ENCODE data around the gene ECE1. TPM values are rescaled to one million over a fixed set of nuclear protein-coding genes. Genes with fewer than 3 reads are reported as not detected.

ECE1 gene
- total and polyA plus RNA-seq, 2 of the 4 experiments (the other 2 are of a cell fraction) = 61.8 to 124 TPM

GRCh38 chr1:21264898-21265297 lies 25.4 kb downstream of the ECE1 start:
- H3K36me3 ChIP-seq (ENCODE audit: control insufficient read depth, insufficient read depth, low read length) = peaks cover 37% of the 10 kb centered on the region
- intact Hi-C loops (cut with micrococcal nuclease) = loop anchor here (10.0 kb wide), 1 partner anchor 310 kb away; no protein-coding TSS in a partner anchor
- H2AFZ ChIP-seq (replicated peaks; ENCODE audit: low read length, poor library complexity) = no peak overlapping the region
- no peak overlapping the region for H3K4me3 ChIP-seq (ENCODE audit: insufficient read depth, low read depth, low read length)
- no peaks in the 10 kb centered on the region for H3K27me3 ChIP-seq (ENCODE audit: control insufficient read depth, insufficient read depth, low read length)
- no peak overlapping the region for H2AK9ac ChIP-seq (replicated peaks; ENCODE audit: low read depth, low read length, poor library complexity)
- H4K5ac ChIP-seq (ENCODE audit: low read depth, low read length) = no peak overlapping the region
- H2BK20ac ChIP-seq (ENCODE audit: low read depth, low read length) = 0 out of 2 replicates have a peak overlapping the region, but pooled peaks have one; percentile 6
- no peak overlapping the region; the same call in 1 of the 2 replicates for H3K23ac ChIP-seq (ENCODE audit: low read depth, low read length)
- dilution Hi-C loops (cut with HindIII; ENCODE audit: low sequenced_read_pairs, unreplicated experiment) = no loop called here
- H3K79me1 ChIP-seq (ENCODE audit: low read depth in 1 of 2, low read length in 2 of 2) = peaks cover 30 to 87% of the 10 kb centered on the region in 2 experiments
- in situ Hi-C loops (cut with MboI; ENCODE audit: low sequenced_read_pairs) = no loop called here
- peak overlapping the region; percentile 5; the same call in 1 of the 2 replicates for H2BK120ac ChIP-seq (ENCODE audit: low read depth, low read length)
- H3K4ac ChIP-seq (ENCODE audit: low read depth, low read length) = peak overlapping the region; percentile 8
- H2AK5ac ChIP-seq (ENCODE audit: low read depth, low read length) = no peak overlapping the region
- POLR2A ChIA-PET (ENCODE audit: unreplicated experiment) = no interaction called here
- ATAC-seq (ENCODE audit: low read depth) (peak; percentile 7), DNase-seq (peak; percentile 63)
- 0 out of 2 replicates have a peak overlapping the region, but pooled peaks have one; percentile 31 for H4K91ac ChIP-seq (ENCODE audit: insufficient read depth, low read depth, low read length)
- BruUV-seq (replicated peaks) = no TSS peak
- no peak overlapping the region for H3K4me2 ChIP-seq (ENCODE audit: low read depth, low read length)
- H3K9ac ChIP-seq (ENCODE audit: low read depth, low read length) = no peak overlapping the region
- H3K14ac ChIP-seq (replicated peaks; ENCODE audit: low read depth, low read length) = no peak overlapping the region
- peak overlapping the region; percentile 22 for H2BK5ac ChIP-seq (ENCODE audit: low read depth, low read length, poor library complexity, severe bottlenecking)
- peaks cover 47% of the 10 kb centered on the region for H3K9me1 ChIP-seq (ENCODE audit: insufficient read depth, low read length)
- H4K20me1 ChIP-seq (ENCODE audit: insufficient read depth, low read length) = 0 out of 2 replicates have a peak, but pooled peaks cover 1% of the 10 kb centered on the region
- peak overlapping the region in 1 of 2 experiments; percentile 1; a peak in 1 of 4 replicates for H4K8ac ChIP-seq (ENCODE audit: low read depth in 2 of 2, low read length in 2 of 2)
- TF ChIP-seq NFE2L2 (IDR thresholded peaks at IDR 0.05; ENCODE audit: low read depth, low read length) = no peak
- TF ChIP-seq CEBPB (IDR thresholded peaks at IDR 0.05; ENCODE audit: low read depth, low read length) = no peak
- TF ChIP-seq USF2 (IDR thresholded peaks at IDR 0.05; ENCODE audit: low read depth, low read length) = no peak
- TF ChIP-seq RFX5 (IDR thresholded peaks at IDR 0.05; ENCODE audit: low read depth, low read length) = no peak
- no peak for TF ChIP-seq FOS (IDR thresholded peaks at IDR 0.05; ENCODE audit: low read depth, low read length)
- TF ChIP-seq BHLHE40 (IDR thresholded peaks at IDR 0.05; ENCODE audit: low read depth, low read length) = no peak
- no peak for TF ChIP-seq ELK1 (IDR thresholded peaks at IDR 0.05; ENCODE audit: borderline replicate concordance, low read depth, low read length)
- no peak for TF ChIP-seq RCOR1 (IDR thresholded peaks at IDR 0.05; ENCODE audit: insufficient replicate concordance, low read length)
- TF ChIP-seq MAFK (IDR thresholded peaks at IDR 0.05; ENCODE audit: low read depth, low read length) = no peak
- no peak for TF ChIP-seq POLR2A (IDR thresholded peaks at IDR 0.05; ENCODE audit: low read depth, low read length)
- TF ChIP-seq RAD21 (IDR thresholded peaks at IDR 0.05; ENCODE audit: low read length) = no peak
- TF ChIP-seq CHD1 (IDR thresholded peaks at IDR 0.05; ENCODE audit: low read depth, low read length) = no peak
- TF ChIP-seq MAZ (IDR thresholded peaks at IDR 0.05; ENCODE audit: borderline replicate concordance, low read depth, low read length) = no peak
- no peak for TF ChIP-seq SMC3 (IDR thresholded peaks at IDR 0.05; ENCODE audit: low read depth, low read length)
- peaks cover 46% of the 10 kb centered on the region for H3K4me1 ChIP-seq (ENCODE audit: control insufficient read depth, insufficient read depth, low read length)
- no peak overlapping the region for H3K18ac ChIP-seq (ENCODE audit: low read depth, low read length)
- H3K56ac ChIP-seq (ENCODE audit: extremely low read depth, insufficient read depth, low read length) = no peak overlapping the region
- CTCF ChIA-PET = interaction anchor here (1.3 kb wide), 1 partner anchor 13 kb away, joined by 3 read pairs; no protein-coding TSS in a partner anchor
- H3K27ac ChIP-seq (ENCODE audit: insufficient read depth, low read length) = no peak overlapping the region
- WGBS, 2 experiments (ENCODE audit: extremely low coverage in 2 of 2, insufficient read length in 1 of 2) = no CpG with 5 or more reads among the region's 4 CpGs
- H2BK15ac ChIP-seq (ENCODE audit: low read depth, low read length) = no peak overlapping the region
- H3K9me3 ChIP-seq (ENCODE audit: control insufficient read depth, insufficient read depth, low read length) = no peaks in the 10 kb centered on the region

Data from IMR-90 (cell line).